Measurements from ENCODE around the gene CEND1. TPM values are rescaled to one million over a fixed set of nuclear protein-coding genes. Genes with fewer than 3 reads are reported as not detected.

CEND1 gene
- polyA plus RNA-seq, 1 of the 3 experiments (the other 2 are of a cell fraction), result 3.6 TPM

DNA sequence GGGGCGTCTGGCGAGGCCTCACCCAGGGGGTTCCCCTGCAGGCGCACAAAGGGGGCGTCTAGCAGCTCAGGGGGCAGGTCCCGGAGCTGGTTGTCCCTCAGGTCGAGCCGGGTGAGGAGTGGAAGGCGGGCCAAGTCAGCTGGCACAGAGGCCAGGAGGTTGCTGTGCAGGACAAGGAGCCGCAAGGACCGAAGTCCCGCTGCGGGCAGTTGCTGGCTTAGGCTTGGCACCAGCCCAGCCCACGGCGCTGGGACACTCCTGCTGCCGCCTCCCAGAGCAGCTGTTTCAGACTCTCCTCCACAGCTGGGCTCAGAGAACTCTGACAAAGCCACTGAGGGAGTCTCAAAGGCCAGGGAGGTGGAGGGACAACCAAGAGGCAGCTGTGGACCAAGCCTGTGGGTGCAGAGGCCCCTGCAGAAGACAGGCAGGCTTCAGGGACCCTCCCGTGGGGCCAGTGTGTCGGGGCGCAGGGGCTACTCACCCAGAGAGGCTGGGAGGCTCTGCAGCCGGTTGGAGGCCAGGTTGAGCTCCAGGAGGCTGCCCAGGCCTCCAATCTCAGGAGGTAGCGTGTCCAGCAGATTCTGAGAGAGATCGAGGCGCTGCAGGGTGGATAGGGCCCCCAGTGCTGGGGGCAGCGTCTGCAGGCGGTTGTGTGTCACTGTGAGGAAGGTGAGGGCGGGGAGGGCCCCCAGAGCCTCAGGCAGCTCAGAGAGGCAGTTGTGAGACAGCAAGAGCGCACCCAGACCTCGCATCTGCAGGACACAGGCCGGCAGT lies 13.0 kb upstream of the CEND1 start:
- Histone ChIP-seq H4K20me1 (ENCODE audit: insufficient read depth) (no peaks in the 10 kb centered on the region), H2AFZ (ENCODE audit: low read depth) (no peak overlapping the region), H3K9me2 (no peaks in the 10 kb centered on the region), H3F3A (replicated peaks; ENCODE audit: insufficient read depth) (peaks cover 9% of the 10 kb centered on the region), H3K4me1 (ENCODE audit: control insufficient read depth in 1 of 2, insufficient read depth in 2 of 2, low read depth in 1 of 2, low read length in 1 of 2) (peaks cover 6 to 18% of the 10 kb centered on the region in 2 experiments; a peak in 2 of 4 replicates), H3K9me3 (no peaks in the 10 kb centered on the region), H3K4me3 (ENCODE audit: low read depth in 2 of 2, low read length in 1 of 2) (no peak overlapping the region), H3K79me2 (ENCODE audit: insufficient read depth) (peaks cover 40% of the 10 kb centered on the region), H3K9ac (no peak overlapping the region), H3K27me3 (ENCODE audit: insufficient read depth) (no peaks in the 10 kb centered on the region), H3K4me2 (peak overlapping the region; percentile 94; the same call in 1 of the 2 replicates), H3K36me3 (replicated peaks in 1 of 2; ENCODE audit: control insufficient read depth in 1 of 2, insufficient read depth in 2 of 2, low read length in 1 of 2) (peaks cover 0 to 38% of the 10 kb centered on the region in 2 experiments), H3K27ac (ENCODE audit: low read depth in 2 of 2, low read length in 1 of 2) (no peak overlapping the region)
- 94% methylated on average over 8 of the region's 28 CpGs for WGBS (ENCODE audit: low lambda C conversion rate)
- POLR2A ChIA-PET, result interaction anchor here (2.0 kb wide), 1 partner anchor 8 kb away, joined by 8 read pairs; no protein-coding TSS in a partner anchor
- no peak for DNase-seq
- CTCF ChIA-PET, result interaction anchor here (0.8 to 2.9 kb wide), 2 partner anchors 16 to 20 kb away, joined by 4 to 13 read pairs; partner anchors contain the start of gene PNPLA2
- TF ChIP-seq SMC3 (IDR thresholded peaks at IDR 0.05; ENCODE audit: low read depth, low read length) (no peak), USF1 (IDR thresholded peaks at IDR 0.05; ENCODE audit: borderline replicate concordance, low read depth) (no peak)

GRCh38 chr11:802018-802617 lies 12.2 kb upstream of the CEND1 start:
- POLR2A ChIA-PET, result no interaction called here
- H3K4me3 ChIP-seq (ENCODE audit: low read depth in 2 of 2, low read length in 1 of 2), result no peak overlapping the region
- peaks cover 0 to 38% of the 10 kb centered on the region in 2 experiments for H3K36me3 ChIP-seq (replicated peaks in 1 of 2; ENCODE audit: control insufficient read depth in 1 of 2, insufficient read depth in 2 of 2, low read length in 1 of 2)
- CTCF ChIA-PET, result interaction anchor here (2.9 kb wide), 1 partner anchor 19 kb away, joined by 13 read pairs; no protein-coding TSS in a partner anchor
- no peak overlapping the region for H3K4me2 ChIP-seq
- H3F3A ChIP-seq (replicated peaks; ENCODE audit: insufficient read depth), result peaks cover 14% of the 10 kb centered on the region
- H4K20me1 ChIP-seq (ENCODE audit: insufficient read depth), result no peaks in the 10 kb centered on the region
- H3K27ac ChIP-seq (ENCODE audit: low read depth in 2 of 2, low read length in 1 of 2), result no peak overlapping the region
- 97% methylated on average over 12 of the region's 21 CpGs for WGBS (ENCODE audit: low lambda C conversion rate)
- H3K9ac ChIP-seq, result no peak overlapping the region
- no peaks in the 10 kb centered on the region for H3K9me2 ChIP-seq
- no peak for DNase-seq
- peaks cover 6 to 18% of the 10 kb centered on the region in 2 experiments; a peak in 2 of 4 replicates for H3K4me1 ChIP-seq (ENCODE audit: control insufficient read depth in 1 of 2, insufficient read depth in 2 of 2, low read depth in 1 of 2, low read length in 1 of 2)
- H3K9me3 ChIP-seq, result no peaks in the 10 kb centered on the region
- H3K27me3 ChIP-seq (ENCODE audit: insufficient read depth), result no peaks in the 10 kb centered on the region
- no peak for TF ChIP-seq RAD21 (IDR thresholded peaks at IDR 0.05; ENCODE audit: low read length)
- TF ChIP-seq USF2 (IDR thresholded peaks at IDR 0.05; ENCODE audit: borderline replicate concordance, low read depth, low read length), result no peak
- no peak for TF ChIP-seq ZBTB33 (IDR thresholded peaks at IDR 0.05; ENCODE audit: borderline replicate concordance, low read depth)
- TF ChIP-seq CHD2 (IDR thresholded peaks at IDR 0.05; ENCODE audit: low read length, partially characterized antibody), result no peak
- no peak for TF ChIP-seq PBX3 (IDR thresholded peaks at IDR 0.05)
- TF ChIP-seq RCOR1 (IDR thresholded peaks at IDR 0.05; ENCODE audit: low read length), result no peak
- no peak for TF ChIP-seq RFX5 (IDR thresholded peaks at IDR 0.05; ENCODE audit: low read length)
- no peak for TF ChIP-seq POLR2AphosphoS5 (IDR thresholded peaks at IDR 0.05; ENCODE audit: low read depth, low read length)
- no peak for TF ChIP-seq GABPA (IDR thresholded peaks at IDR 0.05; ENCODE audit: low read depth)
- no peak for TF ChIP-seq FOXJ3 (CRISPR knock-in tag; IDR thresholded peaks at IDR 0.05)
- TF ChIP-seq RXRA (IDR thresholded peaks at IDR 0.05; ENCODE audit: borderline replicate concordance, low read depth), result no peak
- no peak for TF ChIP-seq JUND (IDR thresholded peaks at IDR 0.05)
- no peak for TF ChIP-seq FOXM1 (IDR thresholded peaks at IDR 0.05; ENCODE audit: low read depth)
- TF ChIP-seq SIN3A (IDR thresholded peaks at IDR 0.05; ENCODE audit: borderline replicate concordance, low read depth, low read length), result no peak
- TF ChIP-seq, protein P1, sequence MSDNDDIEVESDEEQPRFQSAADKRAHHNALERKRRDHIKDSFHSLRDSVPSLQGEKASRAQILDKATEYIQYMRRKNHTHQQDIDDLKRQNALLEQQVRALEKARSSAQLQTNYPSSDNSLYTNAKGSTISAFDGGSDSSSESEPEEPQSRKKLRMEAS (IDR thresholded peaks at IDR 0.05; ENCODE audit: low read depth), result no peak
- no peak for TF ChIP-seq EP300 (IDR thresholded peaks at IDR 0.05; ENCODE audit: borderline replicate concordance in 1 of 2, low read depth in 1 of 2, low read length in 1 of 2)
- no peak for TF ChIP-seq MEF2A (IDR thresholded peaks at IDR 0.05; ENCODE audit: borderline replicate concordance, low read depth)
- TF ChIP-seq NRF1 (IDR thresholded peaks at IDR 0.05; ENCODE audit: low read depth, low read length), result no peak
- TF ChIP-seq ELF1 (IDR thresholded peaks at IDR 0.05), result no peak
- H3K79me2 ChIP-seq (ENCODE audit: insufficient read depth), result peaks cover 32% of the 10 kb centered on the region; the same call in 1 of the 2 replicates
- no peak overlapping the region for H2AFZ ChIP-seq (ENCODE audit: low read depth)
